Uterus (tissue), 2 donors: Measurements from ENCODE around the gene CCDC141.

Experiments used
- CTCF ChIP-seq, 4 experiments: fragments of 200-600 bp in 2 of 4; fragments of 450-650 bp in 2 of 4; sonication (generic) in 2 of 4; IDR thresholded peaks; one replicate each; pipeline ENCODE4 v1.5.1; 2016 to 2019; ENCODE audit warnings: antibody characterized with exemption in 4 of 4, mild to moderate bottlenecking in 2 of 4, moderate library complexity in 1 of 4
- POLR2A ChIP-seq, 2 donors: fragments of 450-650 bp; IDR thresholded peaks; one replicate each; pipeline ENCODE4 v1.6.1; 2016; ENCODE audit warnings: antibody characterized with exemption in 2 of 2, mild to moderate bottlenecking in 1 of 2, moderate library complexity in 1 of 2

- no peak for TF ChIP-seq POLR2A (IDR thresholded peaks at IDR 0.05)
- TF ChIP-seq CTCF (IDR thresholded peaks at IDR 0.05): no peak
These were observed 169.7 kb downstream of the CCDC141 start for GRCh38 chr2:178880257-178880656.
